Mucosa of gallbladder (tissue), 1 donor: ENCODE results near the gene RPL39L. TPM values are rescaled to one million over a fixed set of nuclear protein-coding genes. Genes with fewer than 3 reads are reported as not detected.

Experiments used
- DNase-seq: peaks from one replicate; pipeline ENCODE4 v3.0.0-alpha.2; 2020; ENCODE audit warnings: low spot score
- total RNA-seq: library from RNA; stranded (reverse); gene quantifications from one replicate; pipeline ENCODE4 v1.2.1, GENCODE V29; 2021
- donor health status: DM: no; HTN: no; CAD: no.

RPL39L gene
- total RNA-seq, 1 donor from 2014 or later = 2.7 TPM

GRCh38 chr3:187093320-187093719 is 46.0 kb downstream of the RPL39L start:
- no peak for DNase-seq

GRCh38 chr3:187088701-187089100 is 50.6 kb downstream of the RPL39L start:
- no peak for DNase-seq

DNA sequence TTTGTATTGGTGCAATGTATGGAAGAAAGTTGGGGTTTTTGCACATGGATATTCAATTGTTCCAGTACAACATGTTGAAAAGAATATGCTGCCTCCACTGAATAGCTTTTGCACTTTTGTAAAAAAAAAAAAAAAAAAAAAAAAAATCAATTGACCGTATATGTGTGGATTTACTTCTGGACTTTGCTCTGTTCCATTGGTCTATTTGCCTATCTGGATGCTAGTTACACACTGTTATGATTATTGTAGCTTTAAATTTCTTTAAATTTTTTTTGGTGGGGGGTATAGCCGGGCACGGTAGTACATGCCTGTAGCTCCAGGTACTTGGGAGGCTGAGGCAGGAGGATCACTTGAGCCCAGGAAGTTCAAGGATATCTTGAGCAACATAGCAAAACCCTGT is 52.5 kb downstream of the RPL39L start:
- no peak for DNase-seq

- DNase-seq = no peak
These were observed 53.4 kb downstream of the RPL39L start for GRCh38 chr3:187085933-187086332.

GRCh38 chr3:187085021-187085666 is 54.2 kb downstream of the RPL39L start:
- DNase-seq = no peak

DNA sequence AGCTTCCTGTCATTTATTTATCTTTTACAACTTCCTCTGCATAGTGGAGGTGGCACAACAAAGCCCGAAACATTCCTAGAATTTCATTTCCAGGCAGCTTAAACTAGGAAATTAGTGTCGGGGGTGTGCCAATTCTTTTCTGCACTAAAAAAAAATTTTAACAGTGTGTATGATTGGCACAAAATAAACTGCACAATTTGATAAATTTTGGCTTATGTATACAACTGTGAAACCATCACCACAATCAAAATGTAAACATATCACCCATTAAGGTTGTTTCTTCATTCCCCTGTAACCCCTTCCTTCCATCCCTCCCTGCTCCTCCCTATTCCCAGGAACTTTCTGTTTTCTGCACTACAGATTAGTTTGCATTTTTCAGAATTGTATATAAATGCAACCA is 54.7 kb downstream of the RPL39L start:
- no peak for DNase-seq

GRCh38 chr3:187084126-187084525 is 55.2 kb downstream of the RPL39L start:
- no peak for DNase-seq

DNA sequence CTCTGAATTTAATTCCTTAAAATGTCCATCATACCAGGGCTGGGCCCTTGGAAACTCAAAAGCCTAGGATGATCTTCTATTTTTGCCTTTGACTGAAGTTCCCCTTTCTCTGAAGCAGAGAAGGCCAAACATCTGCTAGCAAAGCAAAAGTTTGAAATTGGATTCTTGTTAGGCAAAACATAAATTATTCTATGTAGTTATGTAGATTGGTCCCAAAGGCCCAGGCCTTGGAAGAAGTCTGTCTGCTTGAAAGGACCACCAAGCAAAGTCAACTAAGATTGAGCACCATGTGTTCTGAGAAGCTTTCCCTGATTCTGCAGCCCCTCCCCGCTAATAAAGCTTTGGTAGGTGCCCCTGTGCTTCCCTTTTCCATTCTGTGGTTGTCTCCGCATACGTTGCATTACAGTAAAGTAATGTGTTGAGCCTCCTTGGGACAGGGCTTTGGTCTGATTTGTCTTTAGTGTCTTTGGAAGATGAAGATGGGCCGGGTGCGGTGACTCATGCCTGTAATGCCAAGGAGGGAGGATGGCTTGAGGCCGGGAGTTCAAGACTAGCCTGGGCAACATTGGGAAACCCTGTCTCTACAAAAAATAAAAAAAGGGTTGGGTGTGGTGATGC is 56.4 kb downstream of the RPL39L start:
- no peak for DNase-seq

DNA sequence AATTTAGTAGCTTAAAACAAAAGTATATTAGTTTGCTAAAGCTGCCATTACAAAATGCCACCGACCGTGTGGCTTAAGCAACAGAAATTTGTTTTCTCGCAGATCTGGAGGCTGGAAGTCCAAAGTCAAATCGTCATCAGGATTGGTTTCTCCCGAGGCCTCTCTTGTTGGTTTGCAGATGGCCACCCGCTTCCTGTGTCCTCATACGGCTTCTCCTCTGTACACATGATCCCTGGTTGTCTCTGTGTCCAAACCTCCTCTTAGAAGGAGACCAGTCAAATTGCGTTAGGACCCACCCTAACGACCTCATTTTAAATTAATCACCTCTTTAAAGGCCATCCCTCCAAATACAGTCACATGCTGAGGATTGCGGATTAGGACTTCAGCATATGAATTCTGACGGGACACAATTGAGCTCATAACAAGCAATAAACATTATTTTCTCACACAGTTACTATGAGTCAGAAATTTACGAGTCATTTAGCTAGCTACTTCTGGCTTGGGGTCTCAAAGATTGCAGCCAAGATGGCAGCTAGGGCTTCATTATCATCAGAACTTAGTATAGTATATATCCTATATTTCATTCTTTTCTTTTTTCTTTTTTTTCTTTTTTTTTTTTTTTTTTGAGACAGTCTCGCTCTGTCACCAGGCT is 58.4 kb downstream of the RPL39L start:
- no peak for DNase-seq

DNA sequence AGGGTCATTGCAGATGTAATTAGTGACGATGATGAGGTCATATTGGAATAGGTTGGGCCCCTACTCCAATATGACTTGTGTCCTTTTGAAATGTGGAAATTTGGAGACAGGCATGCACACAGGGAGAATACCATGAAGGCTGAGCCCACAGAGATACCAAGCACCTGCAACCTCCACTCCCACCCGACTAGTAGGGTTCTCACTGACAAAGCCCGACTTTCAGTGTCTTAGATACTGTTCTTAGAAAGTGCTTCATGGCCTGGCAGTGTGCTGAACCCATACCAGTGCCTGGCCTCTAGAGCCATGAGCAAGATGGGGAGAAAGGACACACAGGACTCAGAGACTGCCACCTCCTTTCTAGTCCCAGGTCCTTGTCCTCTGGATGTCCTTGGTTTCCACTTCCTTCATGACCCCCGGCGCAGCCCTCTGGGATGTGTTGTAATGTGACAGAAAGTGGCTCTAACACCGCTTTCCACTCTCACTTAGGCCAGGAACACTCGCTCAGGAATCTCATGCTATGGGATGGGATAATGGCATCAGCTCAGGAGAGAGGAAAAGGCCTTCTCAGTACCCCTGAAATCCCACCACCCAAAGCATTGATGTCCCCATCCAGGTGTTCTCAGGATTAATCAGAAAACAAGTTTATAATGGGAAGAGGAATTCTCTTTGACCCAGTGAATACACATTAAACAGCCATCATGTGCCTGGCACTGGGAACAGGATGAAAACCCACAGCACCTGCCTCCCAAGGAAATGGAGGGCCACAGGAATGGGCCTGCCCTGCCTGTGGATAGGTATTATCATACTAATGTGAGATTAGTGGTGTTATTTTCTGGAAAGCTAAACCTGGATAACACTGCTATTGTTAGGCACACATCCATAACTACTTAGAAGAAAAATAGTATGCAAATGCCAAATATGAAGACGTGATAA is 59.9 kb downstream of the RPL39L start:
- DNase-seq = no peak

GRCh38 chr3:187077537-187077936 is 61.8 kb downstream of the RPL39L start:
- no peak for DNase-seq

DNA sequence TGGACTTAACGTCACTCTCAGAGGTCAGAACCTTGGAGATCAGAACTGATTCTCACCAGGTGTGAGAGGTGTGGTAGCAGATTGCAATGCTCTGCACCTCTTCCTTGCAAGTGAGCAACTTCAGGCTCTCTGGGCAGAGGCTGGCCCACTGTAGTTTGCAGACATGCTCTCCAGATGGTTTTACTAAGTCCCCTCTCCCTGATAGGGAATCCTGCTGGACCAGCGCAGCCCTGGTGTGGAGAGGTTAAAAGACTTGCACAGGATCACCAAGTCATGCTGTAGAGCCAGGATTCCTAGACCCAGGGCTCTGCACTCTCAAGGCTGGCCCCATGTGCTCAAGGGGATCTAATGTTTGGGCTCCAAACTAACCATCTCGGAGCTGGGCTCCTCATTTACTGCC is 62.2 kb downstream of the RPL39L start:
- DNase-seq = no peak

DNA sequence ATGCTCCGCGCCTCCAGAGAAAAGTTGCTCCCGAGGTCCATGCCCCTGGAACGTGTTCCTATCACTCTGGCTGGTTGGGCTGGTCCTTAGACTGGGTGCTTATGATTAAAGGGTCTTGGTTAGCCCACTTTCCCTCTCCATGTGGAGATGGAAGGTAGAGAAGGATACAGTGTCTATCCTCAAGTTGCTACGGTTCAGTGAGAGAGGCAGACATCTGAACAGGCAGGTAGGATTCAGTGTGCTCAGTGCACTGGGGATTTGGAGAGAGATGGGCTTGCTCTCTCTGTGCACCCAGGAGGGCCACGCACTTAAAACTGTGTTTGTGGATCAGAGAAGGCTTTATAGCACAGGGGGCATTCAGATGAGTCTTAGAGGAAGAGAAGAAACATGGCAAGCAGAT is 63.0 kb downstream of the RPL39L start:
- no peak for DNase-seq

DNA sequence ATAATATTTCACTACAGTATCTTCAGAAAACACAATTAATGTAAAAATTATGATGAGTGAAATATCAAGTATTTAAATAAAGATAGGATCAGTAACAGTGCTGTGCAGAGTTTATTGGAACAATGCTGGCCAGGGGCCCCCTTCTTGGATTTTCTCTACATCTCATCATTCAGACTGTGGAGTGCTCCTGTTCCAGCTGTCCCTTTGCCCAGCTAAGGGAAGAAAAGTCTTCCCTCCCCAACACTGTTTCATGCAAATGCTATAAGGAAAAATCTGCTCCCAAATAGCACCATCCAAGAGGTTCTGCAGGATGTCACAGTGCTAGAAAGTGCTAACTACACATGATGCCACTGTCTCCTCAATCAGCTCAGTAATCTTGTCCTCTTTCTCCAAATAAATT is 64.5 kb downstream of the RPL39L start:
- DNase-seq = no peak

DNA sequence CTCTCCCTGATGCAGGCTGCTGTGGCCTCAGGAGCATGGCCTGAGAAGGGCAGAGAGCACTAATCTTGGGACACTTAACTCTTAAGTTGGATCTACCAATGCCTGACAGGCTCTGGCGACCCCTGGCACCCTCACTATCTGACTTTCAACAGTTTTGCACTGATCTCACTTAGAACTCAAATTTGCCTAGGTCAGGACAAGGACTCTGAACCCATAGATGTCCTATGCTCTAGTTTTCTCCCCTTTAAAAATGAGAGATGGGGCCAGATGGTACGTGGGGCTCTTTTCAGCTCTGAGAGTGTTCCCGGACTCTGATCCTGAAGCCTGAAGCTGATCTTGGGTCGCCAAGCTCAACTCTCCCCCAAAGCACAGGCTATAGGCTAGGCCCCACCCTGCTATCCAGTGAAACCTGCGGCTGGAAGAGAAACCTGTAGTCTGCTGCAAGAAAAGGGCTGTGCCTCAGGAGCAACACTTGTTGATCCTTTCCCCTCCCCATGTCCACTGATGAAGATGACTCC is 65.7 kb downstream of the RPL39L start:
- DNase-seq = no peak

GRCh38 chr3:187072511-187072910 is 66.8 kb downstream of the RPL39L start:
- DNase-seq = no peak

- no peak for DNase-seq
These were observed 67.2 kb downstream of the RPL39L start for GRCh38 chr3:187072102-187072501.

Other genes starting within 250 kb of the RPL39L start
- 35.0 TPM for gene ST6GAL1, start 209.0 kb downstream of the RPL39L start, total RNA-seq
- gene RTP1, start 58.0 kb upstream of the RPL39L start, total RNA-seq = not detected
- 17.8 TPM for gene MASP1, start 152.2 kb upstream of the RPL39L start, total RNA-seq
- 5.4 TPM for gene RTP4, start 228.9 kb upstream of the RPL39L start, total RNA-seq